K562 (cell line): ENCODE data around the gene ZSCAN2. TPM values are rescaled to one million over a fixed set of nuclear protein-coding genes. Genes with fewer than 3 reads are reported as not detected.

Experiments
- ARID3A ChIP-seq: IDR thresholded peaks from 2 replicates; pipeline ENCODE4 v1.6.1; 2012; ENCODE audit warnings: low read depth, low read length, improper control_type of control experiment, borderline replicate concordance
- ATF7 ChIP-seq: fragments of 450-650 bp; IDR thresholded peaks from 2 replicates; pipeline ENCODE4 v1.7.1; 2014; ENCODE audit warnings: mild to moderate bottlenecking, moderate library complexity
- CBFA2T3 ChIP-seq: fragments of 450-650 bp; IDR thresholded peaks from 2 replicates; pipeline ENCODE4 v1.6.1; 2017
- CHD7 ChIP-seq: fragments of 200-600 bp; sonication (generic); IDR thresholded peaks from one replicate; pipeline ENCODE4 v1.6.1; 2012; ENCODE audit warnings: mild to moderate bottlenecking, low read depth, low read length, inconsistent platforms
- CREB3 ChIP-seq: fragments of 450-650 bp; conservative IDR thresholded peaks from 2 replicates; pipeline ENCODE4 v1.6.1; 2016; ENCODE audit warnings: missing genetic modification characterization, low read depth, mild to moderate bottlenecking, missing compliant biosample characterization, moderate library complexity
- EWSR1 ChIP-seq: fragments of 450-650 bp; IDR thresholded peaks from 2 replicates; pipeline ENCODE4 v1.6.1; 2018; ENCODE audit warnings: borderline replicate concordance, mild to moderate bottlenecking, low read depth, moderate library complexity; ENCODE audit not compliant: partially characterized antibody
- FOSL1 ChIP-seq: fragments of 200-800 bp; sonication (Bioruptor generic); conservative IDR thresholded peaks from 2 replicates; pipeline ENCODE4 v1.6.1; 2016; ENCODE audit warnings: missing genetic modification characterization, missing compliant biosample characterization
- GTF2A2 ChIP-seq: IDR thresholded peaks from 2 replicates; pipeline ENCODE4 v1.6.1; 2016; ENCODE audit warnings: mild to moderate bottlenecking, missing genetic modification characterization, missing compliant biosample characterization
- THAP7 ChIP-seq: fragments of 250-450 bp; sonication (Bioruptor Pico); IDR thresholded peaks from 2 replicates; pipeline ENCODE4 v1.5.0; 2021
- ZFX ChIP-seq: sonication (generic); formaldehyde crosslinking; IDR thresholded peaks from 2 replicates; pipeline ENCODE4 v1.8.0; 2022; ENCODE audit warnings: mild to moderate bottlenecking, missing genetic modification reagents, moderate library complexity
- ZNF384 ChIP-seq: IDR thresholded peaks from 2 replicates; pipeline ENCODE4 v1.6.1; 2012; ENCODE audit warnings: low read depth, low read length, improper control_type of control experiment
- ZNF436 ChIP-seq: fragments of 250-450, 450-650 bp; sonication (Bioruptor Pico); formaldehyde crosslinking; IDR thresholded peaks from 2 replicates; pipeline ENCODE4 v1.7.0; 2020; ENCODE audit warnings: mild to moderate bottlenecking
- polyA plus RNA-seq, 8 experiments: library from polyadenylated mRNA; depleted of rRNA in 4 of 8; stranded (reverse) in 5 of 8; unstranded in 3 of 8; fragments of >200 nt; fragmentation: Nextera tagmentation in 2 of 8; fragmentation: Illumina TruSeq in 1 of 8; extraction: Ambion mirVana in 2 of 8; extraction: Trizol in 1 of 8; gene quantifications; 2 replicates each; pipeline versions ENCODE4 v1.2.1 to v1.2.3, GENCODE V29; 2011 to 2014; ENCODE audit warnings: inconsistent platforms in 1 of 8, missing spikeins in 1 of 8
- total RNA-seq, 7 experiments: library from RNA; depleted of rRNA in 6 of 7; stranded (reverse); fragments of >200 nt in 6 of 7; fragmentation: Illumina TruSeq in 2 of 7; extraction: Trizol in 2 of 7; gene quantifications; 2 replicates each; pipeline versions ENCODE4 v1.2.1 to v1.2.3, GENCODE V29; 2011 to 2021; ENCODE audit warnings: low replicate concordance in 1 of 7

ZSCAN2 gene
- total and polyA plus RNA-seq, 9 of the 15 experiments (the other 6 are each of a cell fraction or from before 2014, with no cell fraction given) = 1.7 to 14.2 (median 6.6) TPM

- TF ChIP-seq CHD7 = no peak
- TF ChIP-seq ZNF436 (CRISPR knock-in tag) = no peak
- no peak for TF ChIP-seq GTF2A2 (tag)
- no peak for TF ChIP-seq CBFA2T3
- peak; percentile 94 for TF ChIP-seq ZFX (CRISPR knock-in tag)
- TF ChIP-seq THAP7 = no peak
- peak; percentile 8; the same call in 1 of the 2 replicates for TF ChIP-seq ATF7
- no peak for TF ChIP-seq ARID3A
- no peak for TF ChIP-seq EWSR1
- no peak for TF ChIP-seq FOSL1 (tag)
- no peak for TF ChIP-seq ZNF384
- TF ChIP-seq CREB3 = no peak
Measured at GRCh38 chr15:84600687-84601554, at the start of gene ZSCAN2 (continued).
